Measurements from ENCODE around the gene TOM1L2. TPM values are rescaled to one million over a fixed set of nuclear protein-coding genes. Genes with fewer than 3 reads are reported as not detected.
"Not testable (repeated sequence)": the region's sequence is repeated elsewhere in the genome, so short reads cannot be mapped to it uniquely, and the experiment has no call there.

The TOM1L2 gene
- total RNA-seq, 1 donor from 2014 or later, result 4.3 TPM

DNA sequence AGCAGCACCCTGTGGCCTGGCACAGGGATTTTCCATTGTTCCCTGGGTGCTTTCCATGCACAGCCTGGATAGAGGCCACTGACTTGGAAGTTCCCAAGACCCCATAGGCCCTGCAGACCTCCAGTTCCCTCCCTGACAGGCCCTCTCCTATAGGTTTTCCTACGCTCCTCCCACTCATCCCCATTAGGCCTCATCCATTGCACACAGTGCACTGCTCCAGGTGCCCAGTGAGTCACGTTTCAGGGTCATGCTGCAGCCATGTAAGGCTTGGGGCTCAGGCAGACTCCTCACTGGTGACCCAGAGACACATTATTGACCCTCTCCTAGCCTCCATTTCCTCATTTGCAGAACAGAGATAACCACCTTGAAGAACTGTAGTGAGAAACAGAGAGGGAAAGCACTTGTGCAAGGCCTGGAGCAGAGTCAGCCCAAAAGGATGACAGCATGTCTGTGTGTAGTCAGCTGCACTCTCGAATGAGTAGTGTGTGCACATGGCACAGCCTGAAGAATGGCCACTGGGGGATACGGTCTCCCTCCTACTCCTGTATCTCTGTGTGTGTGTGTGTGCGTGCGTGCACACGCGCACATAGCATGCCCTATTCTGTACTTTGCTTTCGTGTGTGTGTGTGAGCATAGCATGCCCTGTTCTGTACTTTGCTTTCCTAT lies 27.3 kb upstream of the TOM1L2 start:
- H3K4me3 Mint-ChIP-seq, result no peak overlapping the region
- Histone ChIP-seq H3K9me3 (ENCODE audit: low read depth) (no peaks in the 10 kb centered on the region), H3K4me3 (no peak overlapping the region), H3K4me1 (no peaks in the 10 kb centered on the region), H3K27me3 (no peaks in the 10 kb centered on the region), H4K20me1 (ENCODE audit: low read depth) (no peaks in the 10 kb centered on the region), H3K27ac (no peak overlapping the region), H3K4me2 (no peak overlapping the region), H3K9ac (no peak overlapping the region), H2AFZ (replicated peaks) (no peak overlapping the region), H3F3A (ENCODE audit: low read depth) (no peaks in the 10 kb centered on the region), H3K79me2 (ENCODE audit: low read depth) (no peaks in the 10 kb centered on the region), H3K36me3 (no peaks in the 10 kb centered on the region)
- H3K36me3 Mint-ChIP-seq, result no peaks in the 10 kb centered on the region
- no peak for DNase-seq (ENCODE audit: low spot score)
- TF ChIP-seq, protein P1, sequence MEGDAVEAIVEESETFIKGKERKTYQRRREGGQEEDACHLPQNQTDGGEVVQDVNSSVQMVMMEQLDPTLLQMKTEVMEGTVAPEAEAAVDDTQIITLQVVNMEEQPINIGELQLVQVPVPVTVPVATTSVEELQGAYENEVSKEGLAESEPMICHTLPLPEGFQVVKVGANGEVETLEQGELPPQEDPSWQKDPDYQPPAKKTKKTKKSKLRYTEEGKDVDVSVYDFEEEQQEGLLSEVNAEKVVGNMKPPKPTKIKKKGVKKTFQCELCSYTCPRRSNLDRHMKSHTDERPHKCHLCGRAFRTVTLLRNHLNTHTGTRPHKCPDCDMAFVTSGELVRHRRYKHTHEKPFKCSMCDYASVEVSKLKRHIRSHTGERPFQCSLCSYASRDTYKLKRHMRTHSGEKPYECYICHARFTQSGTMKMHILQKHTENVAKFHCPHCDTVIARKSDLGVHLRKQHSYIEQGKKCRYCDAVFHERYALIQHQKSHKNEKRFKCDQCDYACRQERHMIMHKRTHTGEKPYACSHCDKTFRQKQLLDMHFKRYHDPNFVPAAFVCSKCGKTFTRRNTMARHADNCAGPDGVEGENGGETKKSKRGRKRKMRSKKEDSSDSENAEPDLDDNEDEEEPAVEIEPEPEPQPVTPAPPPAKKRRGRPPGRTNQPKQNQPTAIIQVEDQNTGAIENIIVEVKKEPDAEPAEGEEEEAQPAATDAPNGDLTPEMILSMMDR (IDR thresholded peaks at IDR 0.05), result no peak
- no peak for TF ChIP-seq EZH2 (IDR thresholded peaks at IDR 0.05)
- TF ChIP-seq EZH2phosphoT487 (IDR thresholded peaks at IDR 0.05), result no peak
- no peaks in the 10 kb centered on the region for H3K9me3 Mint-ChIP-seq
- peaks cover 6% of the 10 kb centered on the region for H3K4me1 Mint-ChIP-seq
- no peak overlapping the region for H3K27ac Mint-ChIP-seq
- H3K27me3 Mint-ChIP-seq (ENCODE audit: insufficient read depth, low read depth), result peaks cover 2% of the 10 kb centered on the region

DNA sequence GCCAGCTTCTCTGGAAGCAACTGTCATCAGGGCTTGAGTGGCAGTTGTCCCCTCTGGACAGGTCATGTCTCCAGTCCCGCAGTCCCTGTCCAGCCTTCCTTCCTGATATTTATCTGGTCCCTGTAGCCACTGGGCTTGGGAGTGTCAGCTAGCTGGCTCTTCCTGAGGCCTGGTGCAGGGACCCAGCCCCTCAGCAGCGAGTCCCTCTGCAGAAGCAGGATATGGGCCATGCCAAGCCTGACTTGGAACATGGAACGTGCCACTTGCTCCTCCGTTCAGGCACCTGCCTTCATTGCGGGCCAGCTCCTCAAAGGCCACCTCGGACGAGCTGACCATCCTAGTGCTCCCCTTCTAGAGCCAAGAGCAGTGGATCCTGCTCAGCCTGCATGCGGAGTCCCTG lies 26.7 kb upstream of the TOM1L2 start:
- H4K20me1 ChIP-seq (ENCODE audit: low read depth), result no peaks in the 10 kb centered on the region
- peaks cover 10% of the 10 kb centered on the region for H3K4me1 Mint-ChIP-seq
- no peak overlapping the region for H3K27ac ChIP-seq
- H3K9ac ChIP-seq, result no peak overlapping the region
- H3K79me2 ChIP-seq (ENCODE audit: low read depth), result no peaks in the 10 kb centered on the region
- no peak overlapping the region for H3K27ac Mint-ChIP-seq
- H3K9me3 ChIP-seq (ENCODE audit: low read depth), result no peaks in the 10 kb centered on the region
- no peak overlapping the region for H3K4me3 Mint-ChIP-seq
- no peak overlapping the region for H2AFZ ChIP-seq (replicated peaks)
- no peaks in the 10 kb centered on the region for H3K27me3 ChIP-seq
- no peak overlapping the region for H3K4me2 ChIP-seq
- no peaks in the 10 kb centered on the region for H3K36me3 Mint-ChIP-seq
- no peaks in the 10 kb centered on the region for H3K36me3 ChIP-seq
- H3K27me3 Mint-ChIP-seq (ENCODE audit: insufficient read depth, low read depth), result peaks cover 2% of the 10 kb centered on the region
- no peaks in the 10 kb centered on the region for H3K9me3 Mint-ChIP-seq
- DNase-seq (ENCODE audit: low spot score), result no peak
- H3K4me1 ChIP-seq, result no peaks in the 10 kb centered on the region
- TF ChIP-seq, protein P1 (IDR thresholded peaks at IDR 0.05), result no peak
- TF ChIP-seq EZH2phosphoT487 (IDR thresholded peaks at IDR 0.05), result no peak
- TF ChIP-seq EZH2 (IDR thresholded peaks at IDR 0.05), result no peak
- H3F3A ChIP-seq (ENCODE audit: low read depth), result no peaks in the 10 kb centered on the region
- H3K4me3 ChIP-seq, result no peak overlapping the region

DNA sequence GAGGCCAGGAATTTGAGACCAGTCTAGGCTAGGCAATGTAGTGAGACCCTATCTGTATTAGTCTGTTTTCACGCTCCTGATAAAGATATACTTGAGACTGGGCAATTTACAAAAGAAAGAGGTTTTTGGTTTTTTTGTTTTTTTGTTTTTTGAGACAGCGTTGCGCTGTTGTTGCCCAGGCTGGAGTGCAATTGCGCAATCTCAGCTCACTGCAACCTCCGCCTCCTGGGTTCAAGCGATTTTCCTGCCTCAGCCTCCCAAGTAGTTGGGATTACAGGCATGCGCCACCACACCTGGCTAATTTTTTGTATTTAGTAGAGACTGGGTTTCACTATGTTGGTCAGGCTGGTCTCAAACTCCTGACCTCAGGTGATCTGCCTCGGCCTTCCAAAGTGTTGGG lies 23.7 kb upstream of the TOM1L2 start:
- Mint-ChIP-seq H3K27ac (peak overlapping the region; percentile 29), H3K4me1 (peaks cover 10% of the 10 kb centered on the region)
- H3K27me3 Mint-ChIP-seq (ENCODE audit: insufficient read depth, low read depth); H3K9me3 ChIP-seq (ENCODE audit: low read depth); H3K4me1 ChIP-seq; H3K36me3 Mint-ChIP-seq; H2AFZ ChIP-seq (replicated peaks); H3K79me2 ChIP-seq (ENCODE audit: low read depth); DNase-seq (ENCODE audit: low spot score); H3F3A ChIP-seq (ENCODE audit: low read depth); H3K9ac ChIP-seq; H3K4me3 ChIP-seq; H3K4me3 Mint-ChIP-seq; H4K20me1 ChIP-seq (ENCODE audit: low read depth); H3K27me3 ChIP-seq; H3K4me2 ChIP-seq; H3K36me3 ChIP-seq; H3K9me3 Mint-ChIP-seq; H3K27ac ChIP-seq: not testable (repeated sequence)

DNA sequence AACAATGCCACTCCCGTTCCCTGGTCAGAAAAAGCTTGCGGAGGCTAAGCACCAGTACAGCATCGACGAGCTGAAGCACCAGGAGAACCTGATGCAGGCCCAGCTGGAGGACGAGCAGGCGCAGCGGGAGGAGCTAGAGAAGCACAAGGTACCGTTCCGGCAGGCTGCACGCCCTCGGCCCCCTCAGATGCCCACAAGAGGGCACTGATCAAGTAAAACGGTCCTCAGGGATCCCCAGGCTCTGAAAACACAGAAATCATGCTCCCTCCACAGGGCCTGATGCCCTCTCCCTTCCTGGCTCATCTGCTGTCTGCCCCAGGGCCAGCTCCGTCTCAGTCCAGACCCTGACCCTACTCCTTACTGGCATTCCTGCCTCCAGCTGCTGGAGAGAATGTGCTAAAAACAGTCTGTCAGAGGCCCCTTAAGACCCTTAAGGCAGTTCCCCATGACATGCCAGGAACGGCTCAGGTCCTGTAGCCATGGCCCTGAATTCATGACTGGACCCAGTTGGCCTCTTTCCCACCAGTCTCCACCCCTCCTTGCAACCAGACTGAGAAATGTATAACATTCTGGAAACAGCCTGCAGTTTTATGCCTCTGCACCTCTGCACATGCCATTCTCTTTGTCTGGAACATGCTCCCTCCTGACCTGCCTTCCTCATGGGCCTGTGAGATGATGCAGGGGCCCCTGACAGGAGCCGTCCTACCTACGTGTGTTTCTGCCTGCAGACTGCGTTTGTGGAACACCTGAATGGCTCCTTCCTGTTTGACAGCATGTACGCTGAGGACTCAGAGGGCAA lies 22.3 kb upstream of the TOM1L2 start:
- H3K4me1 ChIP-seq, result no peaks in the 10 kb centered on the region
- H4K20me1 ChIP-seq (ENCODE audit: low read depth), result no peaks in the 10 kb centered on the region
- H3K9ac ChIP-seq, result no peak overlapping the region
- peak overlapping the region; percentile 76 for H2AFZ ChIP-seq (replicated peaks)
- Mint-ChIP-seq H3K9me3 (no peaks in the 10 kb centered on the region), H3K4me3 (no peak overlapping the region), H3K36me3 (no peaks in the 10 kb centered on the region), H3K4me1 (peaks cover 10% of the 10 kb centered on the region), H3K27ac (peak overlapping the region; percentile 50), H3K27me3 (ENCODE audit: insufficient read depth, low read depth) (peaks cover 4% of the 10 kb centered on the region)
- no peaks in the 10 kb centered on the region for H3K9me3 ChIP-seq (ENCODE audit: low read depth)
- H3K4me3 ChIP-seq, result no peak overlapping the region
- no peaks in the 10 kb centered on the region for H3K79me2 ChIP-seq (ENCODE audit: low read depth)
- H3K4me2 ChIP-seq, result no peak overlapping the region
- H3K27ac ChIP-seq, result no peak overlapping the region
- no peaks in the 10 kb centered on the region for H3K36me3 ChIP-seq
- H3F3A ChIP-seq (ENCODE audit: low read depth), result no peaks in the 10 kb centered on the region
- peak; percentile 82 for DNase-seq (ENCODE audit: low spot score)
- TF ChIP-seq EZH2 (IDR thresholded peaks at IDR 0.05), result no peak
- no peak for TF ChIP-seq EZH2phosphoT487 (IDR thresholded peaks at IDR 0.05)
- TF ChIP-seq, protein P1 (IDR thresholded peaks at IDR 0.05), result peak; percentile 60
- no peaks in the 10 kb centered on the region for H3K27me3 ChIP-seq
